Activated naive CD4-positive, alpha-beta T cell treated with anti-CD3 and anti-CD28 coated beads, Interleukin-2, amount 10 ng/mL, durations not matched to agents 7 days and 5 days (primary cell): ENCODE data around the gene MPZL3.

Experiments used
- CTCF ChIA-PET: fragments of 350-600 bp; sonication (Branson Sonifier 250); formaldehyde crosslinking; loops from one replicate; lab custom pipeline; 2021; ENCODE audit warnings: antibody characterized with exemption; lab: Charles Lee
- DNase-seq: peaks from one replicate; pipeline ENCODE4 v3.0.0-alpha.2; 2020
- H3K27ac Mint-ChIP-seq: one replicate; pipeline ENCODE4 v1.8.0; 2021; ENCODE audit warnings: mild to moderate bottlenecking, moderate library complexity, mixed read lengths
- H3K27me3 Mint-ChIP-seq: one replicate; pipeline ENCODE4 v1.8.0; 2021; ENCODE audit warnings: mild to moderate bottlenecking, mixed read lengths
- H3K36me3 Mint-ChIP-seq: one replicate; pipeline ENCODE4 v1.8.0; 2021; ENCODE audit warnings: mixed read lengths
- H3K4me1 Mint-ChIP-seq: one replicate; pipeline ENCODE4 v1.8.0; 2021; ENCODE audit warnings: mixed read lengths
- H3K4me3 Mint-ChIP-seq: one replicate; pipeline ENCODE4 v1.8.0; 2021; ENCODE audit warnings: mild to moderate bottlenecking, moderate library complexity, mixed read lengths
- H3K9me3 Mint-ChIP-seq: one replicate; pipeline ENCODE4 v1.8.0; 2021; ENCODE audit warnings: mixed read lengths

The MPZL3 gene

GRCh38 chr11:118259138-118259537, 7.0 kb upstream of the MPZL3 start:
- peaks cover 46% of the 10 kb centered on the region for H3K4me1 Mint-ChIP-seq
- CTCF ChIA-PET: interaction anchor here (1.0 to 2.6 kb wide), 9 partner anchors 9 to 88 kb away, joined by 3 to 9 read pairs (median 5); no protein-coding TSS in a partner anchor
- DNase-seq: no peak
- peaks cover 29% of the 10 kb centered on the region for H3K36me3 Mint-ChIP-seq
- peaks cover 4% of the 10 kb centered on the region for H3K27me3 Mint-ChIP-seq
- H3K4me3 Mint-ChIP-seq: no peak overlapping the region
- no peaks in the 10 kb centered on the region for H3K9me3 Mint-ChIP-seq
- H3K27ac Mint-ChIP-seq: no peak overlapping the region

DNA sequence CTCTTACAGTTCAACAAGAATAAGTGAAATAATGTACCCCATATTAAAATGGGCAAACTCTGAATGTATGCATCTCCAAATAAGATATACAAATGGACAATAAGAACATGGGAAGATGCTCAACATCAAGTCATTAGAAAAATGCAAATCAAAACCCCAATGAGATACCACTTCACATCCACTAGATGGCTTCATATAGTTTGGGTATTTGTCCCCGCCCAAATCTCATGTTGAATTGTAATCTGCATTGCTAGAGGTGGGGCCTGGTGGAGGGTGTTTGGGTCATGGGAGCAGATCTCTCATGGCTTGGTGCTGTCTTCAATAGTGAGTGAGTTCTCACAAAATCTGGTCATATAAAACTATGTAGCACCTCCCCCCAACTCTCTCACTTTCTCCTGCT, 6.2 kb upstream of the MPZL3 start:
- Mint-ChIP-seq H3K27ac (no peak overlapping the region), H3K4me3 (no peak overlapping the region)
- DNase-seq: no peak

DNA sequence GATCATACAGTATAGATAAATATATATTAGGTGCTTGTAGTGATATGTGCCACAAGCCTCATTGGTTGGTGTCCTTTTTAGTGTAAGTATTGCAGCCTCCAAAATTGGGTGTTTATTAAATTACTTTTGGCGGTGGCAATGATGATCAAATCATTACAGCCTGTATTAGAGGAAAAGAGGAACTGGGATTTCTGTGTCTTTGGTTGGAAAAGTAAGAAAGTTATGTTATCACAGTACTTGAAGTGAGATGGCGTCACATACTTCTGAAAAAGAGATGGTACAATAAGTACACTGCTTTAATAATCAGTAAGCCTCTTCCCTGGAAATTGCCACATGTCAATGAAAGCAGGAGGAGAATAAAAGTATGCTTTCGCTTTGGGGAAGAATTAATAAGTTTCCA, 523 bp upstream of the MPZL3 start:
- H3K9me3 Mint-ChIP-seq: no peaks in the 10 kb centered on the region
- CTCF ChIA-PET: interaction anchor here (0.9 to 2.3 kb wide), 5 partner anchors 10 to 58 kb away, joined by 3 to 10 read pairs (median 3); no protein-coding TSS in a partner anchor
- H3K4me3 Mint-ChIP-seq: peak overlapping the region; percentile 92
- peak overlapping the region; percentile 95 for H3K27ac Mint-ChIP-seq
- no peak for DNase-seq
- H3K36me3 Mint-ChIP-seq: peaks cover 15% of the 10 kb centered on the region
- no peaks in the 10 kb centered on the region for H3K27me3 Mint-ChIP-seq
- peaks cover 29% of the 10 kb centered on the region for H3K4me1 Mint-ChIP-seq

More for the DNA sequence above, 6.2 kb upstream of the MPZL3 start:
- CTCF ChIA-PET: interaction anchor here (1.0 to 2.6 kb wide), 7 partner anchors 10 to 60 kb away, joined by 3 to 9 read pairs (median 5); no protein-coding TSS in a partner anchor
- Mint-ChIP-seq H3K4me1 (peaks cover 39% of the 10 kb centered on the region), H3K27me3 (no peaks in the 10 kb centered on the region), H3K36me3 (peaks cover 29% of the 10 kb centered on the region), H3K9me3 (no peaks in the 10 kb centered on the region)

DNA sequence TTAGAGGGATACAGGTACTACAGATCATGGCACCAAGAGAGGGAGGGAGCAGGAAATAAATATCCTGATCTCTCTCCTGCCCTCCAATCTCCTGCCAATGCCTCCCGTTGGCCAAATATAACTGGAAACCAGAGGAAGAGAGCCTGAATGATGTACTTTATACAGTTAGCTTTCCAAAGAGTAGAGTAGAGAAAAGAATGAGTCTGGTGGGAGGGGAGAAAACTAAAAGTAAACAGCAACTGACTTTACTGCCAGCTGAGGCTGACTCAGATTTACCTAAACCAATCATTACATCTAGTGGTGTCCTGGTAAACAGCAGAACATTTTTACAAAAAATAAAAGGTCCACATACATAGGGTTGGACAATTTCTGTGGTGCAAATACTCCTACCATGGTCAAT, 5.1 kb downstream of the MPZL3 start:
- DNase-seq: no peak
- Mint-ChIP-seq H3K27ac (no peak overlapping the region), H3K36me3 (peaks cover 23% of the 10 kb centered on the region), H3K9me3 (no peaks in the 10 kb centered on the region), H3K27me3 (no peaks in the 10 kb centered on the region), H3K4me1 (peaks cover 60% of the 10 kb centered on the region), H3K4me3 (no peak overlapping the region)
- CTCF ChIA-PET: interaction anchor here (0.7 to 2.8 kb wide), 8 partner anchors 14 to 49 kb away, joined by 3 to 17 read pairs (median 8); partner anchors contain the start of genes JAML and MPZL2

GRCh38 chr11:118245936-118246562, 6.1 kb downstream of the MPZL3 start:
- CTCF ChIA-PET: interaction anchor here (1.2 to 2.8 kb wide), 7 partner anchors 18 to 48 kb away, joined by 3 to 17 read pairs (median 10); partner anchors contain the start of genes JAML and MPZL2
- Mint-ChIP-seq H3K27ac (peak overlapping the region; percentile 8), H3K9me3 (no peaks in the 10 kb centered on the region), H3K27me3 (no peaks in the 10 kb centered on the region), H3K36me3 (peaks cover 24% of the 10 kb centered on the region), H3K4me1 (peaks cover 69% of the 10 kb centered on the region), H3K4me3 (no peak overlapping the region)
- no peak for DNase-seq

DNA sequence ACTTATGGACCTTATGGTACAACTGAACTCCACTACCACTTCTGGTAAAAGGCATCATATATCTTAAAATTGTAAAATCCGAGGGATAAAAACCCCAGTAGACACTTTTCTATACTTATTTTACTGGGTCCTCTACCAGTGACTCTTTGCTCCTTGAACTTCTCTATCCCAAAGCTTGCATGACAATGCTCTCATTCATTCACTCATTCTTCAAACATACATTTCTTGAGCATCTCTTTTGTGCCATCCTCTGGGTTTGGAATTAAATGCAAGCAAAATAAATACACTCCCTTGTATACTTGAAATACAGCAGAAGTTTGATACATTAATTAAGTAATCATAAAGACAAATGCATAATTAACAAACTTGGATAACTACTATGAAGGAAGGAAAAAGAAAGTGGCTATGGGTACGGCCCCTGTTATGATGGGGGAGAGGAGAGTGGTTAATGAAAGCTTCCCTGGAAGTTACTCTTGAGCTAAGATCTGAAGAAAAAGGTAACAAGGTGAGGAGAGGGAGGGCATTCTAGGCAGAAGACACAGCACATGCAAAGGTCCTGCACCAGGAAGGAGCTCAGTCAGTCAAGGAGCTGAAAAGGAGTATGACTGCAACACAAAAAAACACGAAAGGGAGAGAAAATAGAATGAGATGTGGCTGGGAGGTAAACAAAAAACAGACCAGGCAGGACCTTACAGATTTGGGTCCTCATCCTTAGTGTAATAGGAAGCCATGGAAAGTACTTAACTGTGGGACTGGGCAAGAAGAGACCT, 8.0 kb downstream of the MPZL3 start:
- peaks cover 25% of the 10 kb centered on the region for H3K36me3 Mint-ChIP-seq
- no peaks in the 10 kb centered on the region for H3K27me3 Mint-ChIP-seq
- H3K27ac Mint-ChIP-seq: peak overlapping the region; percentile 9

DNA sequence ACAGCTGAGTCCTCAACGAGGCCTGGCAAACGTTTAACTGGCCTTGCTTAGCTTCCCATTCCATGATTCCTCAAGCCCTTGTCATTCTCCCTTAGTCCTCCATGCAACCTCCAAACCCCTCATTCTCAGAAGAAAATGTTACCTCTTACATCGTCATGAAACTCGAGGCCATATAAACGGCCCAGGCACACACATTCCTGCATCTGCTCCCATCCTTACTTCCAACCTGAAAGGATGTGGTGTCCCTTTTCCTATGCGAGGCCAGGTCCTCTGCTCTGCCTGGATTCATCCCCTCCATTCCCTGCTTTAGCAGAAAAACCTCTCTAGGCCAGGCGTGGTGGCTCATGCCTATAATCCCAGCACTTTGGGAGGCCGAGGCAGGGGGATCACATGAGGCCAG, 9.0 kb downstream of the MPZL3 start:
- H3K36me3 Mint-ChIP-seq: peaks cover 30% of the 10 kb centered on the region
- H3K27me3 Mint-ChIP-seq: no peaks in the 10 kb centered on the region
- no peak for DNase-seq
- H3K27ac Mint-ChIP-seq: no peak overlapping the region
- H3K4me3 Mint-ChIP-seq: no peak overlapping the region
- H3K4me1 Mint-ChIP-seq: peaks cover 84% of the 10 kb centered on the region
- H3K9me3 Mint-ChIP-seq: no peaks in the 10 kb centered on the region
- CTCF ChIA-PET: interaction anchor here (1.1 to 2.3 kb wide), 3 partner anchors 16 to 45 kb away, joined by 5 to 6 read pairs (median 5); no protein-coding TSS in a partner anchor

More for the DNA sequence above, 8.0 kb downstream of the MPZL3 start:
- Mint-ChIP-seq H3K4me3 (no peak overlapping the region), H3K4me1 (peaks cover 77% of the 10 kb centered on the region), H3K9me3 (no peaks in the 10 kb centered on the region)
- CTCF ChIA-PET: interaction anchor here (0.6 to 2.3 kb wide), 4 partner anchors 15 to 132 kb away, joined by 3 to 6 read pairs (median 4); no protein-coding TSS in a partner anchor
- no peak for DNase-seq

- CTCF ChIA-PET: interaction anchor here (0.6 to 2.3 kb wide), 9 partner anchors 12 to 43 kb away, joined by 3 to 10 read pairs (median 4); partner anchors contain the start of gene JAML
- Mint-ChIP-seq H3K4me3 (peak overlapping the region; percentile 52), H3K9me3 (no peaks in the 10 kb centered on the region), H3K36me3 (peaks cover 29% of the 10 kb centered on the region), H3K4me1 (peaks cover 75% of the 10 kb centered on the region), H3K27ac (peak overlapping the region; percentile 94), H3K27me3 (no peaks in the 10 kb centered on the region)
- DNase-seq: no peak
Measured at GRCh38 chr11:118241764-118242098, 10.4 kb downstream of the MPZL3 start.

- peak overlapping the region; percentile 52 for H3K4me3 Mint-ChIP-seq
- H3K9me3 Mint-ChIP-seq: no peaks in the 10 kb centered on the region
- DNase-seq: peak; percentile 66
- peaks cover 75% of the 10 kb centered on the region for H3K4me1 Mint-ChIP-seq
- H3K36me3 Mint-ChIP-seq: peaks cover 31% of the 10 kb centered on the region
- CTCF ChIA-PET: interaction anchor here (1.3 to 2.3 kb wide), 7 partner anchors 15 to 43 kb away, joined by 3 to 10 read pairs (median 5); partner anchors contain the start of gene JAML
- peak overlapping the region; percentile 94 for H3K27ac Mint-ChIP-seq
- no peaks in the 10 kb centered on the region for H3K27me3 Mint-ChIP-seq
Measured at GRCh38 chr11:118240999-118241763, 11.0 kb downstream of the MPZL3 start.

- H3K4me1 Mint-ChIP-seq: peaks cover 70% of the 10 kb centered on the region
- no peaks in the 10 kb centered on the region for H3K9me3 Mint-ChIP-seq
- no peaks in the 10 kb centered on the region for H3K27me3 Mint-ChIP-seq
- peaks cover 41% of the 10 kb centered on the region for H3K36me3 Mint-ChIP-seq
- no peak for DNase-seq
- peak overlapping the region; percentile 94 for H3K27ac Mint-ChIP-seq
- CTCF ChIA-PET: interaction anchor here (0.8 to 1.9 kb wide), 6 partner anchors 13 to 113 kb away, joined by 3 to 17 read pairs (median 4); no protein-coding TSS in a partner anchor
- H3K4me3 Mint-ChIP-seq: peak overlapping the region; percentile 34
Measured at GRCh38 chr11:118239509-118240205, 12.5 kb downstream of the MPZL3 start.

DNA sequence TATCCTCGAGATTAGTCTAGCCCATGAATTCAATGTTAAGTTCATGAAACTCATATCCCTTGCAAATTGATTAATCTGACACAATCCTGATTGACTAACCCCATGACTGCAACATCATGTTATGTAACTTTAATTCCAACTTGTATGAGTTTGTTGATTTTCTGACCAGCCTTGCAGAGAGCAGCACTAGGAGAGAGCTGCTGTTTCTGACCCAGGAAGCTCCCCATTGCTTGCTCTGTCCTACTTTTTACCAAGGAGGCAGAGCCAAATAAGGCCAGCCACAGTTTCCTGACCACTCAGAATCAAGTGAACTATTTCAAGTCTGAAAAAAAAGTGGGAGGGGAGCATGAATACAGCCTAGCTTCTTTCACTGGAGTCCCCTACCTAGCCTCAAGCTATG, 13.2 kb downstream of the MPZL3 start:
- H3K36me3 Mint-ChIP-seq: peaks cover 41% of the 10 kb centered on the region

DNA sequence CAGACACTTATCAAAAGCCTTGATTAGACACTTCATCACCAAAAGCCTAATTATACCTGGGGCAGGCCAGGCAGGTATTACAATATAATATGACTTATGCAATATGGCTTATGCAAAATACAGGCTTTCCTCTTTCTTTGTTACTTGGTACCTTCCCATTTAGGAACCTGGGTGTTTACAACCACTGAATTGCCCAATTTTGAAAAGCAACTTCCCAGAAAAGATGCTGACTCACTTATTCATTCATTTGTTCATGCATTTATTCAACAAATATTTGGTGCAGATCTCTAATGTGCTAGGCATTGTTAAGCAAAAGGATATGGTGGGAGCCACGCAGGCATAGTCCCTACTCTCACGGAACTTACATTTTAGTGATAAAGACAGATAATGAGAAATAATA, 13.7 kb downstream of the MPZL3 start:
- CTCF ChIA-PET: interaction anchor here (0.8 to 1.9 kb wide), 3 partner anchors 13 to 115 kb away, joined by 4 to 17 read pairs (median 5); no protein-coding TSS in a partner anchor
- H3K9me3 Mint-ChIP-seq: no peaks in the 10 kb centered on the region
- no peak for DNase-seq
- peak overlapping the region; percentile 47 for H3K27ac Mint-ChIP-seq
- no peak overlapping the region for H3K4me3 Mint-ChIP-seq
- peaks cover 42% of the 10 kb centered on the region for H3K36me3 Mint-ChIP-seq
- peaks cover 60% of the 10 kb centered on the region for H3K4me1 Mint-ChIP-seq
- no peaks in the 10 kb centered on the region for H3K27me3 Mint-ChIP-seq

More for the DNA sequence above, 13.2 kb downstream of the MPZL3 start:
- CTCF ChIA-PET: interaction anchor here (0.8 to 1.9 kb wide), 5 partner anchors 12 to 114 kb away, joined by 3 to 17 read pairs (median 5); no protein-coding TSS in a partner anchor
- no peak for DNase-seq
- Mint-ChIP-seq H3K27me3 (no peaks in the 10 kb centered on the region), H3K4me3 (no peak overlapping the region), H3K27ac (peak overlapping the region; percentile 47), H3K4me1 (peaks cover 63% of the 10 kb centered on the region), H3K9me3 (no peaks in the 10 kb centered on the region)

GRCh38 chr11:118236170-118236569, 16.0 kb downstream of the MPZL3 start:
- no peak overlapping the region for H3K27ac Mint-ChIP-seq
- peaks cover 42% of the 10 kb centered on the region for H3K4me1 Mint-ChIP-seq
- H3K27me3 Mint-ChIP-seq: no peaks in the 10 kb centered on the region
- no peak for DNase-seq
- no peak overlapping the region for H3K4me3 Mint-ChIP-seq
- H3K9me3 Mint-ChIP-seq: no peaks in the 10 kb centered on the region
- CTCF ChIA-PET: interaction anchor here (1.9 kb wide), 1 partner anchor 60 kb away, joined by 4 read pairs; no protein-coding TSS in a partner anchor
- peaks cover 52% of the 10 kb centered on the region for H3K36me3 Mint-ChIP-seq
